Midbrain (tissue), 1 donor: ENCODE data around the gene NLGN4X.
A peak's percentile ranks its signal among the peaks of the same experiment; 100 is the strongest.

ENCODE experiments used
- DNase-seq: peaks from one replicate; lab custom pipeline; 2025; lab: John Stamatoyannopoulos, UW

NLGN4X gene

GRCh38 chrX:6228720-6229119, at the start of gene NLGN4X:
NLGN4X (minus strand) TSS chrX:6228867; CDS start chrX:6151466, 77,401 bp downstream.
- DNase-seq: peak; percentile 47

GRCh38 chrX:6266041-6266440, 37.4 kb upstream of the NLGN4X start:
- no peak for DNase-seq

GRCh38 chrX:6262959-6263358, 34.3 kb upstream of the NLGN4X start:
- DNase-seq: no peak

GRCh38 chrX:6257025-6257424, 28.4 kb upstream of the NLGN4X start:
- DNase-seq: no peak

GRCh38 chrX:6244666-6245065, 16.0 kb upstream of the NLGN4X start:
- no peak for DNase-seq

GRCh38 chrX:6238576-6238975, 9.9 kb upstream of the NLGN4X start:
- DNase-seq: no peak

- DNase-seq: no peak
Observed at GRCh38 chrX:6227935-6228334, 732 bp downstream of the NLGN4X start.

GRCh38 chrX:6227453-6227835, 1.2 kb downstream of the NLGN4X start:
- no peak for DNase-seq

GRCh38 chrX:6226596-6227452, 1.8 kb downstream of the NLGN4X start:
- DNase-seq: peak; percentile 10

- no peak for DNase-seq
Observed at GRCh38 chrX:6225911-6226595, 2.6 kb downstream of the NLGN4X start.

- DNase-seq: peak; percentile 2
Observed at GRCh38 chrX:6225288-6225910, 3.3 kb downstream of the NLGN4X start.

- DNase-seq: no peak
Observed at GRCh38 chrX:6223516-6223915, 5.2 kb downstream of the NLGN4X start.

- no peak for DNase-seq
Observed at GRCh38 chrX:6210230-6210629, 18.4 kb downstream of the NLGN4X start.

- no peak for DNase-seq
Observed at GRCh38 chrX:6203462-6204215, 25.0 kb downstream of the NLGN4X start.

GRCh38 chrX:6199486-6199885, 29.2 kb downstream of the NLGN4X start:
- DNase-seq: no peak

GRCh38 chrX:6187256-6187655, 41.4 kb downstream of the NLGN4X start:
- no peak for DNase-seq

- DNase-seq: no peak
Observed at GRCh38 chrX:6184900-6185515, 43.7 kb downstream of the NLGN4X start.

- DNase-seq: no peak
Observed at GRCh38 chrX:6175914-6176313, 52.8 kb downstream of the NLGN4X start.

- DNase-seq: no peak
Observed at GRCh38 chrX:6170424-6170823, 58.2 kb downstream of the NLGN4X start.

- no peak for DNase-seq
Observed at GRCh38 chrX:6169407-6169806, 59.3 kb downstream of the NLGN4X start.

GRCh38 chrX:6163721-6164120, 64.9 kb downstream of the NLGN4X start:
- no peak for DNase-seq

GRCh38 chrX:6159468-6159867, 69.2 kb downstream of the NLGN4X start:
- DNase-seq: no peak
